ENCODE data around the gene DAZAP2. TPM values are rescaled to one million over a fixed set of nuclear protein-coding genes. Genes with fewer than 3 reads are reported as not detected.

Gene DAZAP2
- total and polyA plus RNA-seq, 2 of the 4 experiments (the other 2 are of a cell fraction) = 62.2 to 202 TPM

DNA sequence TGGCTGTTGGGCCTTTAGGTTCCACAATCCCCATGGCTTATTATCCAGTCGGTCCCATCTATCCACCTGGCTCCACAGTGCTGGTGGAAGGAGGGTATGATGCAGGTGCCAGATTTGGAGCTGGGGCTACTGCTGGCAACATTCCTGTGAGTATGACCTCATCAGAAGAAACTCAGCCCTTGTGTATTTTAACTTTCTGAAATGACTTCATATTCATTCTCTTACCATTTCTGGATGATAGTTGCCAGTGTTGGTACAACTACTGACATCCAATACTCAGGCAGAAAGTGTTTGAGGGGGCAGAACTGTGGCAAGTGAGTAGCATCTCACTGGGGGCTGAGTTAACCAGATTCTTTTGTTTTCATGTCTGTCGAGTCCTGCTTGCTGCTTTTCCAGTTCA is 2.3 kb downstream of the DAZAP2 start:
- no peak overlapping the region for H3K18ac ChIP-seq (ENCODE audit: low read depth, low read length)
- peaks cover 9% of the 10 kb centered on the region; the same call in 1 of the 2 replicates for H4K20me1 ChIP-seq (ENCODE audit: insufficient read depth, low read length)
- H3K27ac ChIP-seq (ENCODE audit: insufficient read depth, low read length) = peak overlapping the region; percentile 38; the same call in 1 of the 2 replicates
- no peak overlapping the region for H3K4me3 ChIP-seq (ENCODE audit: insufficient read depth, low read depth, low read length)
- H2BK15ac ChIP-seq (ENCODE audit: low read depth, low read length) = no peak overlapping the region
- POLR2A ChIA-PET (ENCODE audit: unreplicated experiment) = interaction anchor here (0.6 kb wide), 1 partner anchor 30 kb away, joined by 3 read pairs; the partner anchor contains the start of gene SMAGP
- 0 out of 2 replicates have a peak overlapping the region, but pooled peaks have one; percentile 23 for H3K9ac ChIP-seq (ENCODE audit: low read depth, low read length)
- H2BK20ac ChIP-seq (ENCODE audit: low read depth, low read length) = no peak overlapping the region
- H3K23ac ChIP-seq (ENCODE audit: low read depth, low read length) = no peak overlapping the region
- in situ Hi-C loops (cut with MboI; ENCODE audit: low sequenced_read_pairs) = no loop called here
- DNase-seq (peak; percentile 83), ATAC-seq (ENCODE audit: low read depth) (peak; percentile 8)
- H2AK5ac ChIP-seq (ENCODE audit: low read depth, low read length) = 0 out of 2 replicates have a peak overlapping the region, but pooled peaks have one; percentile 14
- H2BK120ac ChIP-seq (ENCODE audit: low read depth, low read length) = no peak overlapping the region
- CTCF ChIA-PET = interaction anchor here (0.9 kb wide), 1 partner anchor 12 kb away, joined by 4 read pairs; no protein-coding TSS in a partner anchor
- H3K27me3 ChIP-seq (ENCODE audit: control insufficient read depth, insufficient read depth, low read length) = no peaks in the 10 kb centered on the region
- H3K4me1 ChIP-seq (ENCODE audit: control insufficient read depth, insufficient read depth, low read length) = peaks cover 8% of the 10 kb centered on the region
- no TSS peak for BruUV-seq (replicated peaks)
- intact Hi-C loops (cut with micrococcal nuclease) = no loop called here
- H4K8ac ChIP-seq (ENCODE audit: low read depth in 2 of 2, low read length in 2 of 2) = no peak overlapping the region
- H3K56ac ChIP-seq (ENCODE audit: extremely low read depth, insufficient read depth, low read length) = no peak overlapping the region
- dilution Hi-C loops (cut with HindIII; ENCODE audit: low sequenced_read_pairs, unreplicated experiment) = no loop called here
- no peak overlapping the region for H3K4ac ChIP-seq (ENCODE audit: low read depth, low read length)
- no peak overlapping the region for H4K5ac ChIP-seq (ENCODE audit: low read depth, low read length)
- H3K79me1 ChIP-seq (ENCODE audit: low read depth in 1 of 2, low read length in 2 of 2) = peaks cover 27 to 65% of the 10 kb centered on the region in 2 experiments
- H2AFZ ChIP-seq (replicated peaks; ENCODE audit: low read length, poor library complexity) = no peak overlapping the region
- H2BK5ac ChIP-seq (ENCODE audit: low read depth, low read length, poor library complexity, severe bottlenecking) = peak overlapping the region; percentile 59
- H3K14ac ChIP-seq (replicated peaks; ENCODE audit: low read depth, low read length) = no peak overlapping the region
- no peaks in the 10 kb centered on the region for H3K9me3 ChIP-seq (ENCODE audit: control insufficient read depth, insufficient read depth, low read length)
- no peak overlapping the region for H2AK9ac ChIP-seq (replicated peaks; ENCODE audit: low read depth, low read length, poor library complexity)
- 60% methylated on average over 1 of the region's 2 CpGs; no CpG with 5 or more reads in 1 of the 2 experiments for WGBS, 2 experiments (ENCODE audit: extremely low coverage in 2 of 2, insufficient read length in 1 of 2)
- H3K36me3 ChIP-seq (ENCODE audit: control insufficient read depth, insufficient read depth, low read length) = peaks cover 33% of the 10 kb centered on the region
- H4K91ac ChIP-seq (ENCODE audit: insufficient read depth, low read depth, low read length) = no peak overlapping the region
- peaks cover 18% of the 10 kb centered on the region for H3K9me1 ChIP-seq (ENCODE audit: insufficient read depth, low read length)
- peak overlapping the region; percentile 61 for H3K4me2 ChIP-seq (ENCODE audit: low read depth, low read length)
- peak; percentile 27; the same call in 1 of the 2 replicates for TF ChIP-seq CEBPB (IDR thresholded peaks at IDR 0.05; ENCODE audit: low read depth, low read length)
- no peak for TF ChIP-seq RAD21 (IDR thresholded peaks at IDR 0.05; ENCODE audit: low read length)
